GM12801 (cell line): ENCODE measurements around the gene ATP2A3.

Experiments used
- TF ChIP-seq, protein P1 (sequence below): IDR thresholded peaks from one replicate; pipeline ENCODE4 v1.5.1; 2011; ENCODE audit warnings: control low read depth; ENCODE audit not compliant: insufficient read length; ENCODE audit errors: extremely low read depth

ATP2A3 gene

DNA sequence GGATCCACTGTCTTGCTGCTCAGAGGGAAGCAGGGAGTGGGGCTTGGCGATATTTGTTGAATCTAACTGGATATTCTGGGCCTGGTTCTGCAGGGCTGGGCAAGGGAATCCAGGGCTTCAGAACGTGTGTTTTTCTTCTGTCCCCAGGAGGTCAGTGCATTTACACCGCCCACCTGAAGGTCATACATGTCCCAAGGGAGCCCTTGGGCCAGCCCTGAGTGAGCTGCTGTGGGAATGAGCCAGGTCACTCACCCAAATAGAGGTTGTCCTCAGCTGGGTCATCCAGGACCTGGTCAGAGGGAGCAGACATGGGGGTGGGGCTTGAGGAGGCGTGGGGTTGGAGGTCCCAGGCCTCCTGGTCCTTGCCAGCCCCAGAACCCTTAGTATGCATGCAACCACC is 82.0 kb downstream of the ATP2A3 start:
- TF ChIP-seq, protein P1, sequence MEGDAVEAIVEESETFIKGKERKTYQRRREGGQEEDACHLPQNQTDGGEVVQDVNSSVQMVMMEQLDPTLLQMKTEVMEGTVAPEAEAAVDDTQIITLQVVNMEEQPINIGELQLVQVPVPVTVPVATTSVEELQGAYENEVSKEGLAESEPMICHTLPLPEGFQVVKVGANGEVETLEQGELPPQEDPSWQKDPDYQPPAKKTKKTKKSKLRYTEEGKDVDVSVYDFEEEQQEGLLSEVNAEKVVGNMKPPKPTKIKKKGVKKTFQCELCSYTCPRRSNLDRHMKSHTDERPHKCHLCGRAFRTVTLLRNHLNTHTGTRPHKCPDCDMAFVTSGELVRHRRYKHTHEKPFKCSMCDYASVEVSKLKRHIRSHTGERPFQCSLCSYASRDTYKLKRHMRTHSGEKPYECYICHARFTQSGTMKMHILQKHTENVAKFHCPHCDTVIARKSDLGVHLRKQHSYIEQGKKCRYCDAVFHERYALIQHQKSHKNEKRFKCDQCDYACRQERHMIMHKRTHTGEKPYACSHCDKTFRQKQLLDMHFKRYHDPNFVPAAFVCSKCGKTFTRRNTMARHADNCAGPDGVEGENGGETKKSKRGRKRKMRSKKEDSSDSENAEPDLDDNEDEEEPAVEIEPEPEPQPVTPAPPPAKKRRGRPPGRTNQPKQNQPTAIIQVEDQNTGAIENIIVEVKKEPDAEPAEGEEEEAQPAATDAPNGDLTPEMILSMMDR = no peak

DNA sequence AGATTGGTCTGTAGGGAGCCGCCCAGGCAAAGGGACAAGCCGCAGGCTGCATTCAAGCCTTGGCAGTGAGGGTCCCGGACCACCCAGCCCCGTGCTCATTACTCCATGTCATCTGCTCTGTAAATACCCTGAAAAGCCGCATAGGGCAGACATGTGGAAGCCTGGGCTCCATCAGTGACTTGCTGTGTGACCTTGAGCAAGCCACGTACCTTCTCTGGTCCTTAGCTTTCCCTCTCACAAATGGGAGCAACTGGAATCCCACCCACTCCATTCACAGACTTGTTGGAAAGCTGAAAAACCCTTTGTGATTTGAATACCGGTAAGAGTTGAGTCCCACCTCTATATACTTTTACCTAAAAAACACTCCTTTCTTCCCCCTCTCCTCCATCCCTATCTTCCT is 83.3 kb downstream of the ATP2A3 start:
- TF ChIP-seq, protein P1 = no peak

DNA sequence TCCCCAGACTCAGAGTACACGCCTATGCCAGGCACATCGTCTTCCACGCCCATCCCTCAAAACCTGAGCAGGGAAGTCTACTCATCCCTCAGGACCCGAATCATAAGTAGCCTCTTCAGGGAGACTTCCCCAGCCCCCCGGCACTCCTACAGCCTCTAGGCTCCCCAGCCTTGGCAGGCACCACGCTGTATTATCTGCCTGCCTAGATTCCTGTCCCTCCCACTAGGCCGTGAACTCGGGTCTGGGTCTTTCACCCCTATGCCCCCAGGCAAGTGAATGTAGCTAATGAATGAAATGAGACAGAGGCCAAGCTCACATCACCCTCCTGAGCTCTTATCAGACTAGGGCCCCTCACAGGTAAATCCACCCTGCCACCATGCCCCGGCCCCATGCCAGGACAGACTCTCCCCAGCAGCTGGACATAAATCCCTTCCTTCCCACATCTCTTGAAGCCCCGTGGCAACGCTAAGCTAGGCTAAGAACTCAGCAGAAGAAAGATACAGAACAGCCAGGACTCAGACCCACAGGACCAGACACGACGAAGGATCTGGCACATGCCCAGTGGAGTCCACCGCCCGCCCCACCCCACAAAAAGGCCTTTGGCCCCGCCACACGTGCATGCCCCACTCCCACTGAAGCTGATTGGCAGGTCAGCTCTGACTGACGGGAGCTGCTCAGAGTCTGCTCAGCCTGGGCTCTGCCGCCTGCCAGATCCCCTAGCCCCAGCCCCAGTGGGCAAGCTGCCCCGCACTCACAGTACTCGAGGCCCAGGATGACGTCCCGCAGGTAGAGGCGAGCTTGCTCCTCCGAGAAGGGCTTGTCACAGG is 84.4 kb downstream of the ATP2A3 start:
- TF ChIP-seq, protein P1 = no peak

DNA sequence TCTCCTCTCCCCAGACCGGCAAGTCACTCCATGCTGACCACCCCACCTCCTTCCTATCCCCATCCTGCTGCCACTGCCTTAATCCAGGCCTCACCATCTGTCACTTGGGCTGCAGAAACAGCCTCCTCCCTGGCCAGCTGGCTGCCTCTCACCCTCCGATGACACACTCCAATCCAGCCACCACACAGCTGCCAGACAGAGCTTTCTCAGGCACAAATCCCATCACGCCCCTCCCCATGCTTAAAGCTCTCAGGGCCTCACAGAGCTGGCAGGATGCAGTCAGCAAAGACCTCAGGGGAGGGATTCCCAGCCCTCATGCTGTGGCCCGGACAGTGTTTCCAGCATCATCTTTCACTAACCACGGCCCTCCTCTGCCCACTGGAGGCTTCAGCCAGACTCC is 85.1 kb downstream of the ATP2A3 start:
- TF ChIP-seq, protein P1 = no peak

DNA sequence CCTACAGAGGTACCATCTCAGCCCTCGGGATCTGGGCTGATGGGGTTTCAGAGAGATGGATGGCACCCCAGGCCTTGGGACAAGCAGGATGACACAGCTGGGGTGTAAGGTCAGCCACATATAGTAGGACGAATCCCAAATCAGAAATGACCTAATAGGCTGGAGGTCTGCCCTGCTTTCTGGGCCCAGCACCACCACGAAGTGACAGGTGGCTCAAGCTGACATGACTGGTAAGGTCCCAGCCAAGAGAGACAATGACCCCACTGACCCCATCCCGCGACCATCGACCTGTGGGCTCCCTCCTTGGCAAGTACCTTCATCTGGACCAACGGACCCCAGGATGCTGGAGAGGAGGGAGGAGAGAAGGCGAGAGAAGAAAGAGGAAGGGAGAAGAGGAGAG is 87.0 kb downstream of the ATP2A3 start:
- TF ChIP-seq, protein P1 = no peak

DNA sequence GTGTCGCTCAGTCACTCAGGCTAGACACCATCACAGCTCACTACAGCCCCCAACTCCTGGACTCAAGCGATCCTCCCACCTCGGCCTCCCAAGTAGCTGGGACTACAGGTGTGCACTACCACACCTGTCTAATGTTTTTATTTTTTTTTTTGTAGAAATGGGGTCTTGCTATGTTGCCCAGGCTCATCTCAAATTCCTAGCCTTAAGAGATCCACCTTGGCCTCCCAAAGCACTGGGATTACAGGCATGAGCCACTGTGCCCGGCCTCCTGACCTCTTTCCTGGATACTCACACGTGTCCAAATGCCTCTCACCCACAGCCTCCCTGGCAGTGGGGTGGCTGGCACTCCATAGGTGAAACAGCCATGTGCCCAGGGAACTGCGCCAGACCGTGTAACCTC is 88.9 kb downstream of the ATP2A3 start:
- TF ChIP-seq, protein P1 = no peak
